ENCODE measurements around the gene SNPH. TPM values are rescaled to one million over a fixed set of nuclear protein-coding genes. Genes with fewer than 3 reads are reported as not detected.

Gene SNPH
- total and polyA plus RNA-seq, 2 of the 4 experiments (the other 2 are of a cell fraction): 3.1 to 4.5 TPM

DNA sequence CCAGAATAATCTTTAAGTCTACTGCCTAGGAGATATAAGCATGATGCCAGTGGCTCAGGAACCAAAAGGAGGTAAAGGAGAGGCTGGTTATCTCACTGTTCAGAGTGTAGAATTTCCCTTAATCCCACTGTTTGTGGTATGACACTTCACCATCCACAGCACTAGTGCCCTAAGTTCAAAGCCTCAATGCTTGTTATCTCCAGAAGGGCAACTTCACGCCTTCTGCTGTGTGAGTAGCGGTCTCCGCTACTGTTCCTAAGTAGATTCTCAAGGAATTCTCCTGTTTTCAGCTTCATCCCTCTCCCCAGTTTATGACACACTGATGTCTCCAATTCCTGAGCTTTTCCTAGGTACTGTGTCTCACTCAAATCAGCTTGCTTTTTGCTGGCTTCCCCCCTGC lies 13.7 kb upstream of the SNPH start:
- H4K8ac ChIP-seq (ENCODE audit: low read depth in 2 of 2, low read length in 2 of 2): no peak overlapping the region
- H3K56ac ChIP-seq (ENCODE audit: extremely low read depth, insufficient read depth, low read length): no peak overlapping the region
- H3K23ac ChIP-seq (ENCODE audit: low read depth, low read length): no peak overlapping the region
- CTCF ChIA-PET: no interaction called here
- H3K36me3 ChIP-seq (ENCODE audit: control insufficient read depth, insufficient read depth, low read length): no peaks in the 10 kb centered on the region
- H3K4me1 ChIP-seq (ENCODE audit: control insufficient read depth, insufficient read depth, low read length): no peaks in the 10 kb centered on the region
- no TSS peak for BruUV-seq (replicated peaks)
- no peak overlapping the region for H3K4me2 ChIP-seq (ENCODE audit: low read depth, low read length)
- H3K9ac ChIP-seq (ENCODE audit: low read depth, low read length): no peak overlapping the region
- H2AK9ac ChIP-seq (replicated peaks; ENCODE audit: low read depth, low read length, poor library complexity): no peak overlapping the region
- no peaks in the 10 kb centered on the region for H3K9me3 ChIP-seq (ENCODE audit: control insufficient read depth, insufficient read depth, low read length)
- no peak overlapping the region for H2BK5ac ChIP-seq (ENCODE audit: low read depth, low read length, poor library complexity, severe bottlenecking)
- H4K20me1 ChIP-seq (ENCODE audit: insufficient read depth, low read length): no peaks in the 10 kb centered on the region
- no peak overlapping the region for H2AFZ ChIP-seq (replicated peaks; ENCODE audit: low read length, poor library complexity)
- H2BK15ac ChIP-seq (ENCODE audit: low read depth, low read length): no peak overlapping the region
- WGBS, 2 experiments (ENCODE audit: extremely low coverage in 2 of 2, insufficient read length in 1 of 2): no CpG with 5 or more reads among the region's 3 CpGs
- peaks cover 12% of the 10 kb centered on the region for H3K27me3 ChIP-seq (ENCODE audit: control insufficient read depth, insufficient read depth, low read length)
- H2AK5ac ChIP-seq (ENCODE audit: low read depth, low read length): no peak overlapping the region
- H3K4ac ChIP-seq (ENCODE audit: low read depth, low read length): no peak overlapping the region
- no peak overlapping the region for H3K27ac ChIP-seq (ENCODE audit: insufficient read depth, low read length)
- H3K4me3 ChIP-seq (ENCODE audit: insufficient read depth, low read depth, low read length): no peak overlapping the region
- H3K14ac ChIP-seq (replicated peaks; ENCODE audit: low read depth, low read length): no peak overlapping the region
- H2BK20ac ChIP-seq (ENCODE audit: low read depth, low read length): no peak overlapping the region
- no peaks in the 10 kb centered on the region for H3K79me1 ChIP-seq (ENCODE audit: low read depth in 1 of 2, low read length in 2 of 2)
- H2BK120ac ChIP-seq (ENCODE audit: low read depth, low read length): no peak overlapping the region
- intact Hi-C loops (cut with micrococcal nuclease) (no loop called here), in situ Hi-C loops (cut with MboI; ENCODE audit: low sequenced_read_pairs) (no loop called here), dilution Hi-C loops (cut with HindIII; ENCODE audit: low sequenced_read_pairs, unreplicated experiment) (no loop called here)
- TF ChIP-seq RAD21 (IDR thresholded peaks at IDR 0.05; ENCODE audit: low read length): no peak
- no peak for TF ChIP-seq BHLHE40 (IDR thresholded peaks at IDR 0.05; ENCODE audit: low read depth, low read length)
- no peak for TF ChIP-seq MAZ (IDR thresholded peaks at IDR 0.05; ENCODE audit: borderline replicate concordance, low read depth, low read length)
- DNase-seq (no peak), ATAC-seq (ENCODE audit: low read depth) (no peak)
- POLR2A ChIA-PET (ENCODE audit: unreplicated experiment): no interaction called here
- no peaks in the 10 kb centered on the region for H3K9me1 ChIP-seq (ENCODE audit: insufficient read depth, low read length)
- H4K91ac ChIP-seq (ENCODE audit: insufficient read depth, low read depth, low read length): no peak overlapping the region
- H4K5ac ChIP-seq (ENCODE audit: low read depth, low read length): no peak overlapping the region
- H3K18ac ChIP-seq (ENCODE audit: low read depth, low read length): no peak overlapping the region

Measured in IMR-90 (cell line).